ENCODE results near the gene SLC26A9. TPM values are rescaled to one million over a fixed set of nuclear protein-coding genes. Genes with fewer than 3 reads are reported as not detected.

SLC26A9 gene
- total RNA-seq, 1 donor, result not detected

DNA sequence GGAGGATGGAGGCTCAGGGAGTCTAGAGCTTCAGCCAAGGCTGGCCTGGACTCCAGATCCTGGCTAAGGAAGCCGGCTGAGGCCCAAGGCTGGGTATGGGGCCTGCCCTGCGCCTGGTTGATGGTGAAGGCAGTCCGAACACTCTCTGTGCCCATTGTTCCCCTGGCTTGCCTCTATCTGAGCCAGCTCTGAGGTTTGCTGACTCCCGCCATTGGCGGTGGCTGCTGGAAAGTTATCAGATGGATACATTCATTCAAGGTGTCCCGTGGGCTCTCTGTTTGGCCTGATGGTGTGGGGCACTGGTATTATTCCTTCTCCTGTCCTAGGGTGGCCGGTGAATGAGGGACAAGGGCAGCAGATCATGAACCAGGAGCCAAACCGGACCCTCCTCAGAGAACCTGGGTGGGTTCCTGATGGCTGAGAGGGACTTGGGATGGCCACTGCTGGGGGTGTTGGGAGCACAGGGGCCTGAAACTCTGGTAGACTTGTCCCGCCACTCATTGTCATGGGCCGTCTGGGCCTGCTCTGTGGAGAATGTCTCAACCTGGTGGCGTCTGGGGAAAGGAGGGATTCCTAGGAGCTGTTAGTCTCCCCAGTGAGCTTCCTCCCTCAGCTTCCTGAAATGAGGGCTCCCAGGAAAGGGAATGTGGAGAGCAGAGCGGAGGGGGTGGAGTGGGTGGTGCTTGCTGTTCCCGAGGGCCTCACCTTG lies 22.2 kb downstream of the SLC26A9 start:
- Histone ChIP-seq H4K20me1 (ENCODE audit: insufficient read depth, low read length) (no peaks in the 10 kb centered on the region), H3K4me3 (ENCODE audit: insufficient read depth, low read length) (no peak overlapping the region), H3K9me3 (ENCODE audit: low read depth, low read length) (no peaks in the 10 kb centered on the region), H3K27me3 (ENCODE audit: insufficient read depth, low read length) (no peaks in the 10 kb centered on the region), H3K36me3 (ENCODE audit: insufficient read depth, low read length) (no peaks in the 10 kb centered on the region), H2AFZ (ENCODE audit: low read length) (no peak overlapping the region), H3K27ac (ENCODE audit: low read depth, low read length) (peak overlapping the region; percentile 11), H3K4me2 (ENCODE audit: insufficient read depth, low read length) (no peak overlapping the region), H3K79me2 (ENCODE audit: insufficient read depth, low read length) (no peaks in the 10 kb centered on the region), H3K4me1 (ENCODE audit: insufficient read depth, low read length) (peaks cover 18% of the 10 kb centered on the region)
- peak; percentile 21 for DNase-seq (ENCODE audit: insufficient read length, low spot score, missing footprints)
- TF ChIP-seq, protein P1, sequence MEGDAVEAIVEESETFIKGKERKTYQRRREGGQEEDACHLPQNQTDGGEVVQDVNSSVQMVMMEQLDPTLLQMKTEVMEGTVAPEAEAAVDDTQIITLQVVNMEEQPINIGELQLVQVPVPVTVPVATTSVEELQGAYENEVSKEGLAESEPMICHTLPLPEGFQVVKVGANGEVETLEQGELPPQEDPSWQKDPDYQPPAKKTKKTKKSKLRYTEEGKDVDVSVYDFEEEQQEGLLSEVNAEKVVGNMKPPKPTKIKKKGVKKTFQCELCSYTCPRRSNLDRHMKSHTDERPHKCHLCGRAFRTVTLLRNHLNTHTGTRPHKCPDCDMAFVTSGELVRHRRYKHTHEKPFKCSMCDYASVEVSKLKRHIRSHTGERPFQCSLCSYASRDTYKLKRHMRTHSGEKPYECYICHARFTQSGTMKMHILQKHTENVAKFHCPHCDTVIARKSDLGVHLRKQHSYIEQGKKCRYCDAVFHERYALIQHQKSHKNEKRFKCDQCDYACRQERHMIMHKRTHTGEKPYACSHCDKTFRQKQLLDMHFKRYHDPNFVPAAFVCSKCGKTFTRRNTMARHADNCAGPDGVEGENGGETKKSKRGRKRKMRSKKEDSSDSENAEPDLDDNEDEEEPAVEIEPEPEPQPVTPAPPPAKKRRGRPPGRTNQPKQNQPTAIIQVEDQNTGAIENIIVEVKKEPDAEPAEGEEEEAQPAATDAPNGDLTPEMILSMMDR (IDR thresholded peaks at IDR 0.05; ENCODE audit: extremely low read depth, low read depth, low read length), result no peak

GRCh38 chr1:205920159-205920558 lies 23.1 kb downstream of the SLC26A9 start:
- H3K9me3 ChIP-seq (ENCODE audit: low read depth, low read length), result no peaks in the 10 kb centered on the region
- H3K27me3 ChIP-seq (ENCODE audit: insufficient read depth, low read length), result no peaks in the 10 kb centered on the region
- TF ChIP-seq, protein P1 (IDR thresholded peaks at IDR 0.05; ENCODE audit: extremely low read depth, low read depth, low read length), result peak; percentile 5
- H3K4me3 ChIP-seq (ENCODE audit: insufficient read depth, low read length), result no peak overlapping the region
- H3K27ac ChIP-seq (ENCODE audit: low read depth, low read length), result peak overlapping the region; percentile 53
- DNase-seq (ENCODE audit: insufficient read length, low spot score, missing footprints), result peak; percentile 85
- no peaks in the 10 kb centered on the region for H4K20me1 ChIP-seq (ENCODE audit: insufficient read depth, low read length)
- H3K4me1 ChIP-seq (ENCODE audit: insufficient read depth, low read length), result peaks cover 16% of the 10 kb centered on the region
- no peaks in the 10 kb centered on the region for H3K36me3 ChIP-seq (ENCODE audit: insufficient read depth, low read length)
- H3K4me2 ChIP-seq (ENCODE audit: insufficient read depth, low read length), result peak overlapping the region; percentile 51
- H2AFZ ChIP-seq (ENCODE audit: low read length), result peak overlapping the region; percentile 2
- H3K79me2 ChIP-seq (ENCODE audit: insufficient read depth, low read length), result no peaks in the 10 kb centered on the region

- Histone ChIP-seq H2AFZ (ENCODE audit: low read length) (no peak overlapping the region), H3K27me3 (ENCODE audit: insufficient read depth, low read length) (no peaks in the 10 kb centered on the region), H3K4me2 (ENCODE audit: insufficient read depth, low read length) (no peak overlapping the region), H3K4me1 (ENCODE audit: insufficient read depth, low read length) (peaks cover 17% of the 10 kb centered on the region), H4K20me1 (ENCODE audit: insufficient read depth, low read length) (no peaks in the 10 kb centered on the region), H3K36me3 (ENCODE audit: insufficient read depth, low read length) (no peaks in the 10 kb centered on the region), H3K27ac (ENCODE audit: low read depth, low read length) (peak overlapping the region; percentile 53), H3K4me3 (ENCODE audit: insufficient read depth, low read length) (no peak overlapping the region), H3K9me3 (ENCODE audit: low read depth, low read length) (no peaks in the 10 kb centered on the region), H3K79me2 (ENCODE audit: insufficient read depth, low read length) (no peaks in the 10 kb centered on the region)
- TF ChIP-seq, protein P1 (IDR thresholded peaks at IDR 0.05; ENCODE audit: extremely low read depth, low read depth, low read length), result peak; percentile 95
- peak; percentile 85 for DNase-seq (ENCODE audit: insufficient read length, low spot score, missing footprints)
These were observed 24.1 kb downstream of the SLC26A9 start for GRCh38 chr1:205918955-205919746.

All from osteoblast (primary cell).